ENCODE measurements around the gene DGKD.

The DGKD gene

DNA sequence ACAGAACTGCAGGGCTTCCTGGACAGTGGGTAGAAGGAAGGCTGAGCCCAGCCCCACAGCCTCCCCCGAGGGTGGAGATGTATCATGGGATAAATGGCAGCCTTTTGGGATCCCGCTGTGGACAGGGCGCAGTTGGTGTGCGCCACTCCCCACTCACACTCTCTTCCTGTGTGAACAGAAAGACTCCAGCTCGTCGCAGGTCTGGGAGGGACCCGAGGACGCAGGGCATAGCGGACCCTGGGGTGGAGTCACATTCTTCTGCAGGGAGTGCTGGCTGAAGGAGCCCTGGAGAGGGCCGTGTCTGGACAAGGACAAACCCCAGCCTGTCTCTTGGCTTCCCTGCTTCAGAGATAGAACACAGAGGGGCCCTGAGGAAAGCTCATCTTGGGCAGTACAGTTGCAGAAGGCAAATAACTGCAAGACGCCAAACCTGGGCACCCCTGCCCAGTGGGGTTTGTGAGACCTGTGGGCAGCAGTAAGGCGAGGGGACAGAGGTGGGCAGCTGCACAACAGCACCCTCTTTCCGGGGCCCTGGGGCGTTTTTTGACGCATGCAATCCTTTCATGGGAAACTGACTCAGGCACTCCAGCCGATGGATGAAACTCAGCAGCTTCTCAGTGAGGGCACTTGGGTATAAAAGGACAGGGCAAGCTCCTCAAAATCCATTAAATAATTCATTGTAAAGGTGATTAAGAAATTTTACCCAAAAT, 110.4 kb downstream of the DGKD start:
- DNase-seq = no peak

DNA sequence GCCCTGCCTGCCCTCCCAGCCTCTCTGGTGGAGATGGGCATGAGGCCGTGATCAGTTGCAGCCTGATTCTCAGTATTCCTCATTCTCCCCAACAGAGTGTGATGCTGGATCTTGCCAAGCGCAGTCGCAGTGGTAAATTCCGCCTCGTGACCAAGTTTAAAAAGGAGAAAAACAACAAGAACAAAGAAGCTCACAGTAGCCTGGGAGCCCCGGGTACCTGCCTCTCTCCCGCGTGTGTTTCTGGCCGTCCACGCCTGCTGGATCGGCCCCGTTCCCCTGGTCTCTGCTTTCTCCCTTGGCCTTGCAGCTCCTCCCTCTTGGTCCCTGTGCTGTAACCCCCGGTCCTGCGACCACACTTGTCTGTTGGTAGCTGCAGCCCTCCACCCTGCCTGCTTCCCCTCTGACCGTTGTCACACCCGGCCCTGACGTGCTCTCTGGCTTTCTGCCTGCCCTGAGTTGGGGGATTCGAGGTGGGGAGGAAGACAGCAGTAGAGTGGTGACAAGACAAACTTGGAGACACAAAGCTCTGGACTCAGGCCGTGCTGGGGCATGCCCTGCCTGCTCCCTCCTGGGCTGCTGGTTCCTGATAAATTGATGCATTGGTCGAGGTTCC, 112.8 kb downstream of the DGKD start:
- DNase-seq = no peak

DNA sequence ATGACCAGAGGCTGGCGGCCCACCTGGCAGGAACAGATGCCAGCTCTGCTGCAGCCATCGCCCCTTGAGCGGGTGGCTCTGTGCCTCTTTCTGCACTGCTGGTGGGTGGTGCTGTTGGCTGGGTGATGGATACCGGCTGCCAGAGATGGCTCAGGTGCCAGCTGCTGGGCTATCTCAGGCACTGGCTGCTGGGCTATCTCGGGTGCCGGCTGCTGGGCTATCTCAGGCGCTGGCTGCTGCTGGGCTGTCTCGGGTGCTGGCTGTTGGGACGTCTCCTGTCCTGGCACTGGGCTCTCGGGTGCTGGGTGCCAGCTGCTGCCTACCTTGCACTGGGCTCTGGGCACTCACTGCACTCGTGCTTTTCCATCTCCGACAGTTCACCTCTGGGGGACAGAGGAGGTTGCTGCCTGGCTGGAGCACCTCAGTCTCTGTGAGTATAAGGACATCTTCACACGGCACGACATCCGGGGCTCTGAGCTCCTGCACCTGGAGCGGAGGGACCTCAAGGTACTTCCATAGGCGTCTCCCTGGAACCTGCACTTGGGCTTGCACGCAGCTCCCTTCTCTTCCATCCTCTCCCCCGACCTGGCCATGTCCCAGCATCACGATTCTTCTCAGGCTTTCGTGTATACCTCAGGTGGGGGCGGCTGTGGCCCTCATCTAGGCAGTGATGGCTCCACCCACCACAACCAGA, 113.9 kb downstream of the DGKD start:
- no peak for DNase-seq

- no peak for DNase-seq
Observed at GRCh38 chr2:233468741-233469110, 114.4 kb downstream of the DGKD start.

GRCh38 chr2:233469261-233470010, 115.1 kb downstream of the DGKD start:
- DNase-seq = no peak

DNA sequence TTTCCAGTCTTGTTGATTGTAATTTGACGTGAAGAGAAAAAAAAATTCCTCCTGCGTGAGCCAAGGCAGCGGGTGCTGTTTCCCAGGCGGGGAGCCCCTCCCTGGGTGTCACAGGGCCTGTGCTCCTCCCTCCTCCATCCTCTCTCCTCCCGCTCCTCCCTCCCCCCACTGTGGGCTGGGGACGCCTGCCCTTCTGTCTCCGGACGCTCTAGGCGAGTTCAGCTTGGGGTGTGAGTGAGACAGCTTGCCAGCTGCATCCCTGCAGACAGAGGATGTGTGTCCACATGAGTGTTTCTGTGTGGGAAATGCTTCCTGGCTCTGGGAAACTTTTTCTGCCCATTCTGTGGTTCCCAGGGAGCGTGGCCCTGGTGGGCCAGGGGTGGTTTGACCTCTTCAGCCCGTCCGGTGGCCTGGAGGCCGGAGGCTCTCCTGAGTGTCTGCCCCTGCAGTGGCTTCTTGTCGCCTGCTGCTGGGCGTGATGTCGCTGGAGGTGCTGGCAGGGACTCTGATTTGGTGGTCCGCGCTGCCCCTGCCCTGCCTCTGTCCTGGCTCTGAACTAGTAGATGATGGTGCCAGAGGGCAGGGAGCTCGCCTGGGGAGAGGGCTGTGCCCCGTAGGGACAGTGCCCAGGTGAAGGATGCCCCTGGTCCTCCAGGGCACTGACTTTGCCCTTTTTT, 115.9 kb downstream of the DGKD start:
- no peak for DNase-seq

- DNase-seq = no peak
Observed at GRCh38 chr2:233470839-233471238, 116.5 kb downstream of the DGKD start.

- no peak for DNase-seq
Observed at GRCh38 chr2:233471291-233472035, 117.2 kb downstream of the DGKD start.

DNA sequence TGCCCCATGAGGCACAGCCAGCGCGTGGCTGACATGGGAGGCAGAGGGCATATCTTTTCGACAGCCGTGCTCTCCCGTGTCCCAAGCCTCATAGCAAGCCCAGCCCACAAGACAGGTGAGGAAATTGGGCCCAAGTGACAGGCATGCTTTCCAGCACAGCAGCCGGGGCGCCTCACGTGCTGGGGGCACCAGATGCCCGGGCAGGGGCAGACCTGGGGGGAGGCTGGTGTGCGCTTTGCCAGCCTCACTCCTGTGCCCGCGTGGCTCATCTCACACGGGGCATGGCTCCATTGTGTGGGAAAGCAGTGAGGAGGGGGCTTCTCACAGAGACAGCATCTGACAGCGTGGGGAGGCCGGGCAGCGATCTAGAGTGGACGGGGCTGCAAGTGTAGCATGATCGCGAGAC, 119.1 kb downstream of the DGKD start:
- DNase-seq = no peak

GRCh38 chr2:233473878-233474277, 119.6 kb downstream of the DGKD start:
- no peak for DNase-seq

GRCh38 chr2:233474308-233475160, 120.2 kb downstream of the DGKD start:
- DNase-seq = no peak

DNA sequence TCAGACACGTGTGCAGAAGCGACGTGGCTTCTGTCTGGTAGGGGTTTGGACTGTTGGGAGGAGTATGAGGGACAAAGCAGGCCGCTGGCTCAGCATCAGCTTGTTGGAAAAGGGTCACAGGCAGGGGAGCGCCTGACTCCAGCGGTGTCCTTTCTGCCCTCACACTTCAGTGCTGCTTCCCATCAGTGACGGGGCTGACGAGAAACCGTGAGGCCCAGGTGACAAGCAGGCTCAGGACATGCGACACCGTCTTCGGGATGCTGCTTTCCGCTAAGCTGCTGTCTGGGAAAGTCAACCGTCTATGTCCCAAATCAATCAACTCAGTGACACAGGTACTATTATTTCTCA, 121.7 kb downstream of the DGKD start:
- DNase-seq = no peak

- no peak for DNase-seq
Observed at GRCh38 chr2:233476651-233477547, 122.6 kb downstream of the DGKD start.

GRCh38 chr2:233477548-233478433, 123.5 kb downstream of the DGKD start:
- DNase-seq = no peak

DNA sequence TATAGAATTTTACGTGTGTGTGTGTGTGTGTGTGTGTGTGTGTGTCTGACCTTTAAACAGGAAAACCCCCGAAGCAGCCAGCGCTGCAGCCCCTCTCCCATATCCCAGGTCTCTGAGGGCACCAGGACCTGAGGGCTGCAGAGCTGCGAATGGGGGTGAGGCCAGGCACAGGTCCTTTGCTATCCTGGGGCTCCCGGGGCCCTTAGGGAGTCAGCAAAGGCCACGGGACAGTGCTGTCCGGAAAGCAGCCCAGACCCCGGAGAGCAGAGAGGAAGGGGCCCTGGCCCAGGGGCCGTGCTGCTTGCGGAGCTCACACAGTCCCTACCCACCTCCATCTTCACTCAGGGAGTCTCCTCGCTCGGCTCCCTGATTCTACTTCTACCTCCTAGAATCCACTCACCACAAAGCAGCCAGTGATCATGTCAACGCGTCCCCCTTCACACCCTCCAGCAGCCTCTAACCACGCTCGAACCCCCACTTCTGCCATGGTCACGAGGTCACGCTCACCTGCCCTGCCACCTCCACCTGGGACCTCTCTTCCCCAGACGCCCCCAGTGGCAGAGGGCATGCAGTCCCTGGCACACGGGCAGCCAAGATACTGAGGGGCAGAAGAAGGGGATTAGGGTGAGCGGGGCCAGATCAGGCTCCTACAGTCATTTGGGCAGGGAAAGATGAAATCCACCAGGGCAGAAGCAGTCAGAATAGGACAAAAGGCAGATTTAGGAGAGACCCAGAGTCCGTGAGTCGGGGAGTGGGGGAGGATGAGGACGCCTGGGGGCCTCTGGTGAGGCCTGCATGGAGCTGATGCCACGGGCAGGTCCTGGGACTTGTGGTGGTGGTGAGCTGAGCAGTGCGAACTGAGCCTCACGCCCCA, 125.6 kb downstream of the DGKD start:
- no peak for DNase-seq

- DNase-seq = no peak
Observed at GRCh38 chr2:233480490-233481202, 126.4 kb downstream of the DGKD start.
